ENCODE results near the gene NOTCH1. TPM values are rescaled to one million over a fixed set of nuclear protein-coding genes. Genes with fewer than 3 reads are reported as not detected.
A peak's percentile ranks its signal among the peaks of the same experiment; 100 is the strongest.

The NOTCH1 gene
- total RNA-seq, 1 experiment from 2014 or later = 37.2 TPM

GRCh38 chr9:136482793-136483588 is 62.9 kb downstream of the NOTCH1 start, which contains the start of gene SEC16A:
Gene SEC16A, minus strand, starts transcription at chr9:136483040. Its CDS starts 5,425 bp downstream, at chr9:136477615.
- no peaks in the 10 kb centered on the region for H3K9me3 ChIP-seq (ENCODE audit: low read depth, low read length, poor library complexity, severe bottlenecking)
- BruUV-seq (replicated peaks) = no TSS peak
- H3K4me3 ChIP-seq (ENCODE audit: low read depth, low read length, poor library complexity, severe bottlenecking) = peak within 1 kb of the TSS; percentile 86
- TF ChIP-seq EZH2 (IDR thresholded peaks at IDR 0.05; ENCODE audit: borderline replicate concordance, low read depth, low read length, poor library complexity, severe bottlenecking) (no peak), CTCF (conservative IDR thresholded peaks at IDR 0.05; ENCODE audit: low read depth, low read length) (no peak)
- peaks cover 17% of the 10 kb centered on the region for H3K4me1 ChIP-seq (ENCODE audit: insufficient read depth, low read length, poor library complexity, severe bottlenecking)
- DNase-seq (ENCODE audit: low spot score) = peak; percentile 97
- H3K27me3 ChIP-seq (replicated peaks; ENCODE audit: insufficient read depth, low read depth, low read length, poor library complexity) = no peaks in the 10 kb centered on the region
- peak within 1 kb of the TSS; percentile 100 for H3K27ac ChIP-seq (ENCODE audit: low read depth, low read length, poor library complexity, severe bottlenecking)
- intact Hi-C loops (cut with micrococcal nuclease; ENCODE audit: unreplicated experiment) = no loop called here
- ChIA-PET POLR2A (ENCODE audit: low non-redundant PET) (no interaction called here), CTCF (interaction anchor here (0.8 to 2.5 kb wide), 3 partner anchors 142 to 161 kb away, joined by 3 to 23 read pairs (median 10); no protein-coding TSS in a partner anchor)
- no peaks in the 10 kb centered on the region for H3K36me3 ChIP-seq (ENCODE audit: insufficient read depth, low read length, poor library complexity, severe bottlenecking)

GRCh38 chr9:136482046-136482792 is 63.6 kb downstream of the NOTCH1 start:
- CTCF ChIA-PET = no interaction called here
- DNase-seq (ENCODE audit: low spot score) = peak; percentile 32

More at GRCh38 chr9:136482046-136482792, 63.6 kb downstream of the NOTCH1 start:
- intact Hi-C loops (cut with micrococcal nuclease; ENCODE audit: unreplicated experiment) = no loop called here
- Histone ChIP-seq H3K9me3 (ENCODE audit: low read depth, low read length, poor library complexity, severe bottlenecking) (no peaks in the 10 kb centered on the region), H3K27me3 (replicated peaks; ENCODE audit: insufficient read depth, low read depth, low read length, poor library complexity) (no peaks in the 10 kb centered on the region), H3K4me1 (ENCODE audit: insufficient read depth, low read length, poor library complexity, severe bottlenecking) (peaks cover 17% of the 10 kb centered on the region), H3K4me3 (ENCODE audit: low read depth, low read length, poor library complexity, severe bottlenecking) (peak overlapping the region; percentile 86), H3K36me3 (ENCODE audit: insufficient read depth, low read length, poor library complexity, severe bottlenecking) (peaks cover 4% of the 10 kb centered on the region), H3K27ac (ENCODE audit: low read depth, low read length, poor library complexity, severe bottlenecking) (peak overlapping the region; percentile 94)
- TSS peak; percentile 82 for BruUV-seq (replicated peaks)
- POLR2A ChIA-PET (ENCODE audit: low non-redundant PET) = no interaction called here
- TF ChIP-seq CTCF (conservative IDR thresholded peaks at IDR 0.05; ENCODE audit: low read depth, low read length) = no peak
- TF ChIP-seq EZH2 (IDR thresholded peaks at IDR 0.05; ENCODE audit: borderline replicate concordance, low read depth, low read length, poor library complexity, severe bottlenecking) = no peak

All from A673 (cell line).